H1 (cell line): Measurements from ENCODE around the gene ZC3H12C.

Experiments
- EP300 ChIP-seq, 2 experiments: IDR thresholded peaks; 1 replicate in 1 of 2; 2 replicates in 1 of 2; pipeline ENCODE4 v1.6.1; 2011 to 2012; ENCODE audit warnings: low read depth in 2 of 2, low read length in 2 of 2, mild to moderate bottlenecking in 2 of 2, borderline replicate concordance in 1 of 2, inconsistent platforms in 1 of 2, moderate library complexity in 1 of 2
- GTF2F1 ChIP-seq: IDR thresholded peaks from 2 replicates; pipeline ENCODE4 v1.6.1; 2012; ENCODE audit warnings: low read depth, low read length, improper control_type of control experiment, borderline replicate concordance
- HDAC6 ChIP-seq: IDR thresholded peaks from one replicate; pipeline ENCODE4 v1.7.1; 2012; ENCODE audit warnings: low read depth, mild to moderate bottlenecking, inconsistent platforms, low read length, moderate library complexity
- POLR2A ChIP-seq, 2 experiments: IDR thresholded peaks; 1 replicate in 1 of 2; 2 replicates in 1 of 2; pipeline ENCODE4 v1.6.1; 2011; ENCODE audit warnings: low read depth in 2 of 2, low read length in 2 of 2, mild to moderate bottlenecking in 2 of 2; ENCODE audit errors: control extremely low read depth in 1 of 2
- SP1 ChIP-seq: IDR thresholded peaks from 2 replicates; pipeline ENCODE4 v1.6.1; 2011; ENCODE audit warnings: low read depth, low read length
- ZNF274 ChIP-seq: IDR thresholded peaks from 2 replicates; pipeline ENCODE4 v1.7.0; 2012; ENCODE audit warnings: low read length, borderline replicate concordance; ENCODE audit errors: extremely low read depth
- TF ChIP-seq, protein P1 (sequence below), 3 experiments: IDR thresholded peaks; 1 replicate in 2 of 3; 2 replicates in 1 of 3; pipeline versions ENCODE4 v1.5.1 to v1.6.1; 2011; ENCODE audit warnings: low read length in 3 of 3, mild to moderate bottlenecking in 3 of 3, inconsistent platforms in 2 of 3, low read depth in 1 of 3, moderate library complexity in 1 of 3; ENCODE audit not compliant: insufficient read depth in 1 of 3; ENCODE audit errors: control extremely low read depth in 1 of 3

- no peak for TF ChIP-seq POLR2A (IDR thresholded peaks at IDR 0.05; ENCODE audit: control extremely low read depth in 1 of 2, low read depth in 2 of 2, low read length in 2 of 2)
- TF ChIP-seq, protein P1, sequence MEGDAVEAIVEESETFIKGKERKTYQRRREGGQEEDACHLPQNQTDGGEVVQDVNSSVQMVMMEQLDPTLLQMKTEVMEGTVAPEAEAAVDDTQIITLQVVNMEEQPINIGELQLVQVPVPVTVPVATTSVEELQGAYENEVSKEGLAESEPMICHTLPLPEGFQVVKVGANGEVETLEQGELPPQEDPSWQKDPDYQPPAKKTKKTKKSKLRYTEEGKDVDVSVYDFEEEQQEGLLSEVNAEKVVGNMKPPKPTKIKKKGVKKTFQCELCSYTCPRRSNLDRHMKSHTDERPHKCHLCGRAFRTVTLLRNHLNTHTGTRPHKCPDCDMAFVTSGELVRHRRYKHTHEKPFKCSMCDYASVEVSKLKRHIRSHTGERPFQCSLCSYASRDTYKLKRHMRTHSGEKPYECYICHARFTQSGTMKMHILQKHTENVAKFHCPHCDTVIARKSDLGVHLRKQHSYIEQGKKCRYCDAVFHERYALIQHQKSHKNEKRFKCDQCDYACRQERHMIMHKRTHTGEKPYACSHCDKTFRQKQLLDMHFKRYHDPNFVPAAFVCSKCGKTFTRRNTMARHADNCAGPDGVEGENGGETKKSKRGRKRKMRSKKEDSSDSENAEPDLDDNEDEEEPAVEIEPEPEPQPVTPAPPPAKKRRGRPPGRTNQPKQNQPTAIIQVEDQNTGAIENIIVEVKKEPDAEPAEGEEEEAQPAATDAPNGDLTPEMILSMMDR (IDR thresholded peaks at IDR 0.05; ENCODE audit: control extremely low read depth in 1 of 3, insufficient read depth in 1 of 3, low read depth in 1 of 3, low read length in 3 of 3) = no peak
- no peak for TF ChIP-seq EP300 (IDR thresholded peaks at IDR 0.05; ENCODE audit: borderline replicate concordance in 1 of 2, low read depth in 2 of 2, low read length in 2 of 2)
- no peak for TF ChIP-seq ZNF274
- no peak for TF ChIP-seq SP1
- TF ChIP-seq GTF2F1 = no peak
- TF ChIP-seq HDAC6 = no peak
These were observed 30.9 kb upstream of the ZC3H12C start for GRCh38 chr11:110062247-110062646.
